Activated CD4-positive, alpha-beta T cell treated with anti-CD3 and anti-CD28 coated beads for 48 hours (primary cell): ENCODE measurements around the gene ARL15.

Source experiments
- DNase-seq: peaks from one replicate; pipeline ENCODE4 v3.0.0-alpha.2; 2020

Gene ARL15

GRCh38 chr5:53927668-53928247 is 382.6 kb downstream of the ARL15 start:
- no peak for DNase-seq

GRCh38 chr5:53926026-53926425 is 384.3 kb downstream of the ARL15 start:
- no peak for DNase-seq

DNA sequence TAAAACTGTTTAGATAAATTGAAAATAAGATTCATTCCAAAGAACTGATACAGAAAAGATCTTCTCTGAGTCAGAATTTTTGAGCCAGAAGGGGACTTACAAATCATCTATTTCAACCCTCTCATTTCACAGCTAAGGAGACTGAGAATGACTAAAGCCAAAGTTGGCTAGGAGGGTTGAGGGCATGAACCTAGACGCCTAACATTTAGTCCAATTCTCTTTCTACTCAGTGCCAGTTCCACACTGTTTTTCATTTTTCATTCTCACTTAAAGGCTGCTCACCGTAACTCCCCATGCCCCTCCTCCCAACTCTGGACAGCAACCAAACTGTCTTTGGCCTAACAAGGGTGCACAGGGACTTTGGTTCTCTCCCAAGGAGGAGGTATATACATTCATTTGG is 386.0 kb downstream of the ARL15 start:
- no peak for DNase-seq

- no peak for DNase-seq
These were observed 386.4 kb downstream of the ARL15 start for GRCh38 chr5:53923961-53924360.

GRCh38 chr5:53922508-53923498 is 387.6 kb downstream of the ARL15 start:
- no peak for DNase-seq

DNA sequence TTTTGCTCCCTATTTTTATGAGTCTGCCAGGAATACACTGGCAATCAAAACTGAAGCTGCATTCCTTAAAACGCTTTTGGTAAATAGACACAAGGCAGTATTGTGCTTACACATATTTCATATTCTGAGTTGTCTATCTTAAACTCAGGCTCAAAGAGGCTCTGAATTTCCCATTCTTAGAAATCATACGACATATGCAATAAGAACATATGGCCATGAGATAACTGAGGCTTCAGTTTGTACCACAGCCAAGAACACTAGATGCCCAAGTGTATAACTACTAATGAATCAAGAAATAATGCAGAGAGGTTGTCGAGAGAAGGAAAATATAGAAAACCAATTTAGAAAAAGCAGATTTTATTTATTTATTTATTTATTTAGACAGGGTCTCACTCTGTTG is 392.5 kb downstream of the ARL15 start:
- DNase-seq: no peak

DNA sequence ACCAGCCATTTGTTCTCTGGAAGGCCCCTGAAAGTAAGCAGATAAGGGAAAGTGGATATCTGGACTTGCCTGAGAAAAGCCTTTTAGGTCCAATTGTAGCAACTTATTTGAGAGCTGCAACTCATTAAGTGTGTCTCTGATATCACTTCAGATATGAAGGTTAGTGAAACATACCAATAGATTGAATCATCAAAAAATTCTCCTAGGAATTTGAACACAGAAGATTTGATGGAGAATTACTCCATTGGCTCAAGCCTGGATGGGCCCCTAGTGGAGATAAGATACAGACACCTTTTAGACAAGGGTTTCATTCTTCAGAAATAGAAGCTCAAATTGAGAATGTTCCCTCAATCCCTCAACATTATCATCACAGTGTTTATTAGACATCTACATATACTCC is 393.3 kb downstream of the ARL15 start:
- DNase-seq: no peak

GRCh38 chr5:53915120-53915519 is 395.3 kb downstream of the ARL15 start:
- no peak for DNase-seq

DNA sequence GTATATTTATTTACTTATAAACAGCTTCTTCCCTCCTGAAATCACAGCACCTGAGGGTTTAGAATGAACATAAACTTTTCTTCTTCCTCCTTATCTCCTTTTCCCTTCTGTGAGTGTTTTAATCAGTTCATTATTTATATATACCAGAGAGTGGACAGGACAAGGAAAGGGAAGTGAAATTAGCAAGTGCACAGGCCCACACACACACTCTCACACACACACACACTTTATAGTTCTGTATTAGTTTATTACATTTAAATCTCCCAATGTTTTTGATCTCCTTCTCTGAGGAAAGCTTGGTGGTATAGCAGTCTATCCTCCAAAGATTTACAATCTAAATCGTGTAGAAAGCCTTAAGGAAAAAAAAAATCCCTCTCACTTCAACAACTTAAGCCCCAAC is 396.4 kb downstream of the ARL15 start:
- no peak for DNase-seq

- no peak for DNase-seq
These were observed 401.6 kb downstream of the ARL15 start for GRCh38 chr5:53908757-53909156.

GRCh38 chr5:53907827-53908226 is 402.5 kb downstream of the ARL15 start:
- no peak for DNase-seq

DNA sequence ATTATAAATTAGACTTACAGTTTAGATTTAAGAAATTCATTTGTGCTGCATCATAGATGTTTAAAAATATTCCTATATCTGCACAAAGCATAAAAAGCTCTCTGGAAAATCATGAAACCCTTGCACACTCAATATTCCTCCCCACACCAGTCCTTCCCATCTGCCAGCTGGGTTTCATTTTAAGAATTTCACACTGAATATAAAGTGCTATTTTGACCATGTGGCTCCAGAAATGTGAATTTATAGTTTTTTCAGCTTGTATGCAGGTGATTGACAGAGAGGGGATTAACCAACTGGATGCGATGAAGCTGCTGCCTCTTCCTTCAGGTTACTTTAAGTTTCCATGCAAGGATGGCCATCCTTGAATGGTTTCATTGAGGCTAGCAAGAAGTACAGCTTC is 403.6 kb downstream of the ARL15 start:
- no peak for DNase-seq

DNA sequence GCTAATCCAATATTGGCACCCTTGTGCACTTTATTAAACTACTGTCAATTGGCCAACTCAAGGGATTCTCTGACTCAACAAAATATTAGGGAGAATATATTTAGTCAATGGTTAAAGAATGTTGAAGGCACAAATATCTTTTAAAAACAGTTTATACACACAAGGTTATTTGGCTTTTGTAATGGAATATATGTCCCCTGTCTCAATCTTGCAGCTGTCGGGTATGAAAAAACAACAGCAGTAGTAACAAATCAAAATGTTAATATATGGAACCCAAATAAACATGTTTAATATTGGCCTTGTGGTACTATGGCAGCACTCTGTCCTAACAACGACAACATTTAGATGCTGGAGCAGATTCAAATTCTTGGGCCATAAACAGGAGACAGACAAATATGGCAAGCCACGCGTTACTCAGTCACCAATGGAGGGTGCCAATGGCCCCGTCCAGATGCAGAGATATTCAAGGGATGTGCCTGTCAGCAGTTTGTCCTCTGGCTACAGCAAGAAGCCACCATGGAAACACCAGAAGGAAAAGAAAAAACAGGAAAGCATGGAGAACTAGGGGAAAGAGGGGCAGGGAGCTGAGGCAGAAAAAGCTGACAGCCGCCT is 408.0 kb downstream of the ARL15 start:
- no peak for DNase-seq

GRCh38 chr5:53900677-53901076 is 409.7 kb downstream of the ARL15 start:
- DNase-seq: no peak

- DNase-seq: no peak
These were observed 415.2 kb downstream of the ARL15 start for GRCh38 chr5:53895091-53895683.

GRCh38 chr5:53893626-53894025 is 416.7 kb downstream of the ARL15 start:
- DNase-seq: no peak

DNA sequence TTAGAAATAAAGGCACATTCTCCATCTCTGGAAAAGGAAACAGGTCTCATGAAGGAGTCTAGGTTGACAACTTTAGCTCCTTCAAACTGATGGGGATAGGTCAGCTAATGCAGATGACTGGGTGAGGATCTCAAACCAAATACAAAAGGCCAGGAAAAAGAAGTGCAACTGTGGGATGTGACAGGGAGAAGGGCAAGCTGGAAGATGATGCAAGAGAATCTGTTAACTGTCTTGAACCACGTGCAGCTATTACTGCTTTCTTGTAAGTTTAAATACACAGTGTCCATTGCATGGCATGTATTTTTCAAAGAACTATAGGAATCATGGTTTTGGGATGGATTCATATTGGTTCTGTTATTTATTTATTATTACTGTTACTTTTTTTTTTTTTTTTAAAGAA is 418.1 kb downstream of the ARL15 start:
- no peak for DNase-seq

GRCh38 chr5:53891159-53891558 is 419.2 kb downstream of the ARL15 start:
- DNase-seq: no peak

DNA sequence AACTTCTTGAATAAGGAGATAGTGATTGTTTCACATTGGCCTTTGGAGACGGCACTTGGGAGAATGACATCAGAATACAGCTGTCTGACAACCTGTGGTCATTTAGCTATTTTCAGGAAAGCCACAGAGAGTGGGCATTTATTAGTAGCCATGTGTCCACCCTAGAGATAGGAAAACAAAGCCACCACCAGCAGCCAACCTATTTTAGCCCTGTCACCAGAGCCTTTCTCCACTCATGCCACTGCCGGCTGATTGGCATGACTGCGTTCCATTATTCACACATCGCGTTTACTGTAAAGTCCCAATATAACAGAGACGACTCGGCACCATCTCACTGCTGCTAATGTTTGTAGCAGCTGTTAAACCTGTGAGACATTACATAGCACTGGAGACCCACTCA is 419.9 kb downstream of the ARL15 start:
- DNase-seq: no peak

DNA sequence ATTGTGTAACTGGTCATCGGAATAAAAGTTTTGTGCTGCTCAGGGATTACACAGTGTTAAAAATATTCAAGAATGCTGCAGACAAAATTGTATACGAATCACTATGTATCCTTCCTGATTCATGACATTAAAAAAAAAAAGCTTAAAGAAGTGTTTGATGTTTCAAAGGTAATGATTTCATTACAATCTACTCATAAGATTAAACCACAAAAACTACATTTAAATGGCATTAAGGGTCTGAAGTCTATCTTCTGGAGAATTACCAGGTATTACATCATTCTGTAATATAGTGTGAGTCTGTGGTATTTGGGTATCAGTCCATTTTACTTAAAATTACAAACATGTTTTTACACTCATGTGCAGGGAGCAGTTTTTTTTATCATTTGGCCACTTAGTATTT is 425.5 kb downstream of the ARL15 start:
- DNase-seq: no peak

DNA sequence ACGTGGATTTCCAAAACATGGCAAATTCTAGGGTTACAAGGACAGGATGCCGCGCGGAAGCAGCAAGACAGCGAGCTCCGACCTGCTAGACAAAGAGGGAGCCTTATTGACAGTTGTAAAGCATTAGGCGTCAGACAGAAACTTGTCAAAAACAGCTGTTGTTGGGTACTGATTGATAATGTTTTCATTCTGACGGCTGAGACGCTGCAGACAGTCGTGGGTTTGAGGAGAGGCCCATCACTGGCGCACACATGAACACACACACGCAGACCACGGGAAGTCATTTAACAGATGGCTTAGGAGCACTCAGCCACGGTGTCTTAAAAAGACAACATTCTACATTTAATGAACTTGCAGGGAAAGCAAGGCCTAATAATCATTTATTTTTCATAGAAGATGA is 426.0 kb downstream of the ARL15 start:
- DNase-seq: no peak

- DNase-seq: no peak
These were observed 427.7 kb downstream of the ARL15 start for GRCh38 chr5:53882676-53883031.

GRCh38 chr5:53882006-53882675 is 428.2 kb downstream of the ARL15 start:
- DNase-seq: no peak
